ENCODE data around the gene STMND1.

DNA sequence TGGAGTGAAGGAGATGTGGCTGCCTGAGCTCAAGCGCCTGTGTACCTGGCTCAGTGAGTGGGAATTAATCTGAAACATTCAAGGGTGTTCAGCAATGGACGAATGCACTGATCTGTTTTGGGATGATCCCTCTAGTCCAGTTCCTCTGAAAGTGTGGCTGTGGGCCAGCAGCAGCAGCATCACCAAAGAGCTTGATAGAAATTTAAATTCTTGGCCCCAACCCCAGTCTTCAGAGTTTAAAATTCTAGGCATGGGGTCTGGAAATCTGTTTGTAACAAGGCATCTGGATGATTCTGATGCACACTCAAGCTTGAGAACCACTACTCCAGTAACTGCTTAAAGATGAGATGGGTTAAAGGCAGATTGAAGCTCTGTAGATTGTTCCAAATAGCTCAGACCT, 59.2 kb downstream of the STMND1 start:
- TF ChIP-seq, protein P1, sequence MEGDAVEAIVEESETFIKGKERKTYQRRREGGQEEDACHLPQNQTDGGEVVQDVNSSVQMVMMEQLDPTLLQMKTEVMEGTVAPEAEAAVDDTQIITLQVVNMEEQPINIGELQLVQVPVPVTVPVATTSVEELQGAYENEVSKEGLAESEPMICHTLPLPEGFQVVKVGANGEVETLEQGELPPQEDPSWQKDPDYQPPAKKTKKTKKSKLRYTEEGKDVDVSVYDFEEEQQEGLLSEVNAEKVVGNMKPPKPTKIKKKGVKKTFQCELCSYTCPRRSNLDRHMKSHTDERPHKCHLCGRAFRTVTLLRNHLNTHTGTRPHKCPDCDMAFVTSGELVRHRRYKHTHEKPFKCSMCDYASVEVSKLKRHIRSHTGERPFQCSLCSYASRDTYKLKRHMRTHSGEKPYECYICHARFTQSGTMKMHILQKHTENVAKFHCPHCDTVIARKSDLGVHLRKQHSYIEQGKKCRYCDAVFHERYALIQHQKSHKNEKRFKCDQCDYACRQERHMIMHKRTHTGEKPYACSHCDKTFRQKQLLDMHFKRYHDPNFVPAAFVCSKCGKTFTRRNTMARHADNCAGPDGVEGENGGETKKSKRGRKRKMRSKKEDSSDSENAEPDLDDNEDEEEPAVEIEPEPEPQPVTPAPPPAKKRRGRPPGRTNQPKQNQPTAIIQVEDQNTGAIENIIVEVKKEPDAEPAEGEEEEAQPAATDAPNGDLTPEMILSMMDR (IDR thresholded peaks at IDR 0.05): no peak
- no peak for TF ChIP-seq POLR2A (IDR thresholded peaks at IDR 0.05)
